SH-SY5Y (cell line): Measurements from ENCODE around the gene GAREM1.

Experiments
- GATA2 ChIP-seq: IDR thresholded peaks from 2 replicates; pipeline ENCODE4 v1.6.1; 2011; ENCODE audit warnings: mild to moderate bottlenecking, low read depth, low read length
- GATA3 ChIP-seq: IDR thresholded peaks from 2 replicates; pipeline ENCODE4 v1.6.1; 2011; ENCODE audit warnings: low read depth, mild to moderate bottlenecking, low read length, moderate library complexity

DNA sequence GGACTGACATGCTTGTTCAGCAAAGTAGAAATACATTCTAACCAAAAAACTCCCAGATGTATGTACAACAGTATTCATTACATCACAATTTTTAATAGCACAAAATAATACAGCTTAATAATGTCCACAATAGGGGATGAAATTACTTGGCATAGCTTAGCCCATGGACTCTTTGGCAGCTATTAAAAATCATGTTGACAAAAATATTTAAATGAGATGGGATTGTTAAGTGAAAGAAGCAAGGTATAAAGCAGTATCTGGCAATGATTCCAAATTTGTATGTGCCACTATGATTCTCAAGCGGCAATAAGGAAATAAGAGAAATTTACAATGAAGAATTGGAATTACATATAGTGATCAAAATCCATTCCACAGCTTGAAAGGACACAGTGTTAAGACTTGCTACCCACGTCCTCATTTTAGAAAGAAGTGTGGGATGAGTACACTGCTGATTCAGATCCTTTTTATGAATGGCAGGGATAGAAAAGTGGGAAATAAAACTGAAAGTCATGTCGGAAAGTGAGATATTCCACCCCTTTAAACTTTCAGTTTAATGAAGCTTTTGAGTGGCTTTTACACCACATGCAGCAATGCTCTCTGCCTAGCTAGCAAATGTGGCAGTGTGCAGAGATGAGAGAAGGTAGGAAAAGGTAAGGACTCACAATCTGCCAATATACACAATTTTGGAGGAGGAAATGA, 2.4 kb downstream of the GAREM1 start:
- TF ChIP-seq GATA2 (no peak), GATA3 (no peak)
